HG03565 (cell line): Measurements from ENCODE around the gene MMP14.

Source experiments
- ATAC-seq: cut with Tn5 transposase; IDR thresholded peaks from one replicate; pipeline ENCODE4 v1.9.1; 2021; ENCODE audit warnings: mild to moderate bottlenecking, moderate library complexity; ENCODE audit not compliant: unreplicated experiment

MMP14 gene

DNA sequence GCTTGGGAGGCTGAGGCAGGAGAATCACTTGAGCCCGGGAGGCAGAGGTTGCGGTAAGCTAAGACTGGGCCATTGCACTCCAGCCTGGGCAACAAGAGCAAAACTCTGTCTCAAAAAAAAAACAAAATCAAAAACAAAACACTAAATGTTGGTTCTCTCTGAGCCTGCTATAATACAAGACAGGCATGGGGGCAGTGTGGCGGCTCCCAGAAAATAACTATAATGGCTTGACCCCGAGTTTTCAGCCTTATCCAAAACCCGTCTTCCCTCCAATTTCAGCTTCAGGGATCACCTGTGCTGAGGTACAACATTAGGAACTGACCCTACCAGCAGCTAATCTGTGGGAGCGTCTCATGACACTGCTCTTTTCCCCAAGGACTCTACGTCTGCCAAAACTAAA is 22.0 kb upstream of the MMP14 start:
- ATAC-seq, result no peak

DNA sequence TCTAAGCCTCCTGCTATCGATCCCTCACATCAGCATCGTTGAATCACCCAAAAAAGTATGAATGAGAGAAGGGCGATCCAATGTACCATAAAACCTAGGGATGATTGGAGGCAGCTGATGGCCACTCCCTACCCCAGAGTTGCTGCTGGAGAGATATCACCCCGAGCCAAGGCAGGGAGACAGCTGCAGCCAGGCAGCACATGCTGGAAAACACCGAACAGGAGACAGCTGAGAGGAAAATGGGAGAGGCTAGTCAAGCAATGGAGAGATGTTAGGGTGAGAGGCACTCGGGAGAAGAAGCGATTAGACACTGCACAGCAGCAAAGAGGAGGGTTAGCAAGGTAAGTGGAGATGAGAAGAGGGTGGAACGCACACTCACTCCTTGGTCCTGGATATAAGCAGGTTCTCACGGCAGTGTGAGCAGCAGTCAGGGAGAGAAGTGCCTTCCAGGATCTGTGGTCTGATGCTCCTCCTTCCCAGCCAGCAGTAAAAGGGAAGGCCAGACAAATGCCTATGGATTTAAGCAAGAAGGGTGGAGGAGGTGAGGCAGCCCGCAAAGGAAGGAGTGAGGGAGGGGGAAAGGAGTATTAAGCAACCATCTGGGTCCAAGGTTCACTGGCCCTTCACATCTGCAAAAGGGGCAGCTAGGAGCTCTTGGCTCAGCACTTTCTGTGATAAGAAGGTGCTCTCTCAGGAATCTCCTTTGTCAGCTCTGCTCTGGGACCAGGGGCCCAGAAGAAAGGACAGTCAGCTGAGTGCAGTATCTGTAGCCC is 21.3 kb upstream of the MMP14 start, which contains the start of gene SLC7A7:
Gene SLC7A7, minus strand, starts transcription at position 495 of the 773 bp plus-strand sequence. CDS start 2,037 bp downstream, outside the sequence.
- ATAC-seq, result no peak

DNA sequence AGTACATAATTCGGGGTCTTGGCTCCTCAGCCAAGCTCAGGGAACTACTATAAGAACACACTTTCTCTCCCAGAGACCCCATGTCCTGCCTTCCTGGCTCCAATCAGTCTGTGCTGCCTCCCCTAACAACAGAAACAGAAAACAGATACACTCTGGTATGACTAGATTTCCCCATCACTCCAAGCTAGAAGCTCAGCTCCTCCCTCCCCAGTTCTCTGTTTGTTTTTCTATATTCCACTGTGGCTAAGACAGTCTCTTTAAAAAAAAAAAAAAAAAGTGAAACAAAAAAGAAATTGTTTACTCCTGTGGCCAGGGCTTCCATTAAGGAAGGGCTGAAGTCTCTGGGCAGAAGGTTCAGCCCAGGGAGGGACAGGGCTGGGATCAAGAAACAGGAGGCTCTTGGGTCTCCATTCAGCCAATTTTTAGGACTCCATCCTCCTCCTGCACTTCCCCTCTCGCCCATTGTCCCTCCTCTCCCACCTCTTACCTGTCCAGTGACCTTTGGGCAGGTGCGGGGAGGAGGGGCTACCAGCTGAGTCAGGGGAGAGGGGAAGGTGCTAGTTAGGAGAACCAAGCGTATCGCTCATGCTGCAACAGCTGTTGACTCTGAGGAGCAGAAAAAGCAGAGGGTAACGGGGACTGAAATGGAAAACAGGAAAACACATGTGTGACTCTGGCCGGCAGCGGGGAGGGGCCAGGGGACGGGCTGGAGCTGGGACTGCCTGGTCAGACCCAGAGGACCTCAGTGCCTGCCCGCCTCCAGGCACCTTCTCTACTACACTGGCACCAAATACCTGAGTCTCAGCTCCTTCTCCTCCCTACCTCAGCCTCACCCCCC is 17.0 kb upstream of the MMP14 start:
- ATAC-seq, result no peak

DNA sequence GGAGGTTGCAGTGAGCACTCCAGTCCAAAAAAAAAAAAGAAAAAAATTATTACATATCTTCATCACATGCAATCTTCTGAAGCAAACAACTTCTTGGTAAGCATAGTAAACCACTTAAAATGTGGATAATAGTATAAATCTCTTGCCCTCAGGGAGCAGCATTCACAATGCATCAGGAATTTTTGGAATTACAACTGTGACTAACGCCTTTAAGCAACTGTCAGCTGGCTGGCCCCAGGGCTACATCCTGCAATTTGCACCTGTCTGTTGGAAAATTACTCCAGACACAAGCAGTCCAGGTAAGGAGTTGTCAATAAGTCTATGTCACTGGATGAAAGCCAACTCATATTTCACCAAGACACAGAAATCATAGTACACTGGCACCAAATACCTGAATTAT is 15.7 kb upstream of the MMP14 start:
- no peak for ATAC-seq

DNA sequence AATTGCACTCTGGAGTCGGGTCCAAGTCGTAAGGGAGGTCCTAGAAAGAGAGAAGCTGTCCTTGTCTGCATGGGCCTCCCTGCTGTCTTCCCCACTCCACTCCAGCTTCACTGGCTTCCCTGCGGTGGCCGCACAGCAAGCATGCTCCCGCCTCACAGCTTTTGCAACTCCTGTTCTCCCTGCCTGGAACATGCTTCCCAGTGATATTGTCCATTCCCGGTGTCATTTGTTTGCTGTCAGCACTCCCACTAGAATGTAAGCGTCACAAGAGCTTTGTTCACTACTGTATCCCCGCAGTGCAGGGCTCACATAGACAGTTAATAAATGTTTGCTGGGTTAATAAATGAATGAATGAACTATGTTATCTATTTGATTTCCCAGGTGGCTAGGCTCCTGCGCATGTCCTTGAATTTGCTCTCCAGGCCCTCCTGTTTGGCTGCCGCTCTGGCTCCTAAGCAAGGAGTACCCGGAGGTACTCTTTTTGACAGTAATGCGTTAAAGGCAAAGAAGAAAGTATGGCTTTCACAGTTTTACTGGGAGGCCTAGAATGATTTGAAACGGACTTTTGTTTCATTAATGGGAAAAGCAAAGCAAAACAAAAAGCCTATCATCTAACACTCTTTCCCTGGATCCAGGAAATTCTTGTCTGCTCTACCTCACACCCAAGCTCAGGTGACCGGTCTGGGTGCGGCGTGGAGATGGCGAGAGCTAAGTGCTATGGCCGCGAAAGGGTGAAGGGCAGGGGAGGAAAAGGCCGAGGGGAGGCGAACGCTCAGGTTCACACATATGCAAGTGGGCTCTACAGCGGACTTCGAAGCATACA is 15.0 kb upstream of the MMP14 start:
- no peak for ATAC-seq

DNA sequence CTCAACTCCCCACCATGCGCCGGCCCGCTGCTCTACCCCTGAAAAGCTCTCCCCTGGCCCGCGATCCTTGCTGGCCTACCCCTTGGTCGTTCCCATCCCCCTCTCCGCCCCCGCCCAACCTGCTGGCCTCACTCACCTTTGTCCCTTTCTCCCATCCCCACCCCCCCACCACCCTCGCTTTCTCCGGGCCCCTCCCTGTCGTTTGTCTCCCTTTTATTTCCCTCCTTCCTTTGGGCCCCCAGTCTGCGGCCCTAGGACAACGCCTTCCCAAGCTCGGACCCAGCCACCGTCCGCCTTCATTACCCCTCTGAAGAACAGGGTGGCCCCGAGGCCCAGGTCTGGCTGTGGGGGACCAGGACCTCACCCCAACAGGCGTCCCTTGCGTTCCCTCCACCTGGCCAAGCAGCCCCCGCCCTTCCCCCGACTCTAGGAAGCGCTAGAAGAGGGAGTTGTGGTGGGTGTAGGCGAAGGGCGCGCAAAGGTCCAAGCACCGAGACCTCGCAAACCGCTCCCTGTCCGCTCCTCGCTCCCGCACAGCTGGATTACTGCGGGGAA is 14.3 kb upstream of the MMP14 start:
- no peak for ATAC-seq

DNA sequence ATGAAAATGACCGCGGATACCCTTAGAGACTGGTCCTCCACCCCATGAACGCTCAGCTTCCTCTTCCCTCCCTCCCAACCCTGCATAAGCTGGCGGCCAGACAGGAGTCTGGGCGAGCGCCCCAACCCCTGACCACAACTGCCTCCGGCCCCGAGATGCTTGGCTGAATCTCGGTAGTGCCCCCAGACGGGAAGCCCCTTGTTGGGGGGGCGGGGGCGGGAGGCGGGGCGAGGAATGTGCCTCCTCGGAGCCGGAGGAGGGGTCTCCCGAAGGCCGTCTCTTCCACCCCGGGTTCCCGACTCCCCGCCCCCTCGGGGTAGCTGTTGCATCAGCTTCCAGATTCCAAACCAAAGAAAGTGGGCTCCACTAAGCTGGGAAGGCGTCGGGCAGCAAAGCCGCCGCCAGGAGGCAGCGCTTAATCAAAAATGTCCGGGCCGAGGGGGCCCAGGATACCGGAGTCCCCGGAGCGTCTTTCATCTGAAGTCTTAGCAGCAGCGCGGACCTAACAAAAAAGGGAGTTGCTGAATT is 13.8 kb upstream of the MMP14 start:
- peak; percentile 30 for ATAC-seq

DNA sequence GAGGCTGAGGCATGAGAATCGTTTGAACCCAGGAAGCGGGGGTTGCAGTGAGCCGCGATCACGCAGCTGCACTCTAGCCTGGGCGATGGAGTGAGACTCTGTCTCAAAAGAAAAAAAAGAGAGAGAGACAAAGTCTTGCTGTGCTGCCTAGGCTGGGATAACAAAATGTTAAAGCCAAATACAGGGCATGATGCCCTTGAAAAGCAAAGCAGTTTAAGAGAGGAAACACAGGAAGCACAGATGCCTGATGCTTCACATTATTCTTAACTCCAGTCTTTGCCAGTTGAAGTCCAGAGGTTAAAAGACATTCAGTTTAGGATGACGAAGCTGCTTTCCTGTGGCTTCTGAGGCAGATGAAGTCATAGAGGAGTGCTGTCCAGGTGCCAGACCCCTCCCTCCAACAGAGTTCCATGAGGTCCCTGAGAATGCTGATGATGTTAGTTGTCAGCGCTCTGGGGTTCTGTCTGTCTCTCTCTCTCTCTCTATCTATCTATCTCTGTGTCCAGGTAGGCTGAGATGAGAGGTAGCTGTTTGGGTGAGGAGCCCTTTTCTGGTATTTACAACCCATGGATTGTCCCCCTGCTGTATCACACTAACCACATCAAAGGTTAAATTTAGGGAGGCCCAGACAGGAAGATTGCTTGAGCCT is 11.6 kb upstream of the MMP14 start:
- no peak for ATAC-seq

DNA sequence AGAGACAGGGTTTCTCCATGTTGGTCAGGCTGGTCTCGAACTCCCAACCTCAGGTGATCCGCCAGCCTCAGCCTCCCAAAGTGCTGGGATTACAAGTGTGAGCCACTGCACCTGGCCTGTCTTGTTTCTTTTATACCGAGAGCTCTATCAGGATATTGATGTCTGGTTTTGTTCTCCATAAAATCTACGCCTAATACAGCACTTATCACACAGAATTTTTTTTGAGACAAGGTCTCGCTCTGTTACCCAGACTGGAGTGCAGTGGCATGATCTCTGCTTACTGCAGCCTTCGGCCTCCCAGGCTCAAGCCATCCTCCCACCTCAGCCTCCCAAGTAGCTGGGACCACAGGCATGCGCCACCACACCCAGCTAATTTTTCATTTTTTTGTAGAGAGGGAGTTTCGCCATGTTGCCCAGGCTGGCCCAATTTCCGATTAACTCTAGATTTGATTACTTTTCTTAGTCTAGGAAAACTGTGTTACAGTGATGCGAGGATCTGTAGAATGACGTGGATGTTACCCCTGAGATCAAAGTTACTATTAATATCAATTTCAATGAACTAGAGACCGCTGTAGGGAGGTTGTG is 7.2 kb upstream of the MMP14 start:
- ATAC-seq, result peak; percentile 8

DNA sequence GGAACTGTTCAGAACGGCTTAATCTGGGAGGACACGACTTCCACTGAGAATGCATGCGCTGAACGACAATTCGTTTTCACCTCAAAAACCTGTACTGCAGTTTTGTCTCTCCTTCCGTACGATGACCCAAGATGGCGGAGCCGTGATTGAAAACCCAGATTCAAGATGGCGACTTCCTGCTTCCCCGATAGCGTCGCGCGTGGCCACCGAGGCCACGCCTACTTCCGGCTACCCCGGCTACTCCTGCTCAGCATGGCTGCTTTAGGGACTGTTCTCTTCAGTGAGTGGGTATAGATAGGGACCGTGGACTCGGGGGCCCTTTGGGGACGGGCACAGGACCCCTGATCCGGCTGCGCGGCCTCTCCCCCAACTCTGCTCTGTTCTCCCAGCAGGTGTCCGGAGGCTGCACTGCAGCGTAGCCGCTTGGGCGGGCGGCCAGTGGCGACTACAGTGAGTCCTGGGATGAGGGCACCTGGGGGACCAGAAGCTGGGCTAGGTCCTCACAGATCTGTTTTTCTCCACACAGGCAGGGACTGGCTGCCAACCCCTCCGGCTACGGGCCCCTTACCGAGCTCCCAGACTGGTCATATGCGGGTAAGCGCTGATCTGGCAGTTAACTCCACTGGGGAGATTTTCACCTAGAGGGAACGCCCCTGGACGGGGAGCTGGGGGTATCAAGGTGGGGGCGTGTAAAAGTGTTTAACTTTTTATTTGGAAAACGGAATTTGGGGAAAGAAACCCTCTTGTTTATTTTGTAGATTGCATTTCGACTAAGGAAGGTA is 6.5 kb upstream of the MMP14 start, which contains the start of gene MRPL52:
Gene MRPL52, plus strand, starts transcription at position 227 of the 782 bp plus-strand sequence. Its CDS starts 26 bp downstream, at position 253.
- peak; percentile 77 for ATAC-seq

DNA sequence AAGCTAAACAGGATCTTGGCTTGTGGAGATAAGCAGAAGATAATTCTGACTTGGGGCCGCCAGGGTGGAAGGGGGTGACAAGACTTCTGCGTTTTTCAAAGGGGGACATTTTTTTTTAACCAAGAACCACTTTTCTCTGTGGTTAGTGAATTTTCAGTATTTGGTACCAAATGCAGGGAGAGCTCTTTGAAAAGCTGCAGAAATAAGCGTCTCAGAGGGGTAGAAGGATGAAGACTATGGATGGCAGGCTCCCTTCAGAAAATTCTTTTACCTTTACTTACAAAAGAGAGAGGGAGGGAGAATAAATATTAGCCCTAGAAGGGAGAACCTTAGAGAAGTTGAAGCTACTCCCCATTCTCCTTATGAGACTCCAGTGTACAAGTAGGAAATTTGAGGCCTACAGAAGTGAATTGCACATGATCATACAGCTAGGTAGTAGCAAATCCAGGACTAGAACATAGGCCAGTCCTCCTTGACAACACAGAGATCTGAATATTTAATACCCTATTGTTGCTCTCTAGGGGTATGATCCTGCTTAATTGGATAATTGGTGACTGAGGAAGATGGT is 5.9 kb upstream of the MMP14 start:
- ATAC-seq, result no peak

DNA sequence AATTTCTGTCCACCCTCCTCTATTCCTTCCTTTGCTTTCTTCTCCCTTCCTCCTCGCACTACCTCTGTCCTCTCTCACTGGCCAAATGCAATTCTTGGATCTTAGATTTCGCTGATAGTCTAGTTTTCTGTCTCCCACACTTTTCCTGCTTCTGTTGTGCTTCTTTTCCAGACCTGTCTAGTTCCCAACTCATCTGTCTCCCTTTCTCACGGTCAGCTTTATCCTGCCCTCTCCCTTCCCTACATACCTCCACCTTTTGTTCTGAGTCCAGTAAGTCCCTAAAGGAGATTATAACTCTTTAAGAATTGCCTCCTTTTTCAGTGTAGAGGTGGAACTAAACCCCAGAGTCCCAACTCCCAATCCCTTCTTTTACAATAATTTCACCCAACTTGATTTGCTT is 880 bp upstream of the MMP14 start:
- no peak for ATAC-seq

DNA sequence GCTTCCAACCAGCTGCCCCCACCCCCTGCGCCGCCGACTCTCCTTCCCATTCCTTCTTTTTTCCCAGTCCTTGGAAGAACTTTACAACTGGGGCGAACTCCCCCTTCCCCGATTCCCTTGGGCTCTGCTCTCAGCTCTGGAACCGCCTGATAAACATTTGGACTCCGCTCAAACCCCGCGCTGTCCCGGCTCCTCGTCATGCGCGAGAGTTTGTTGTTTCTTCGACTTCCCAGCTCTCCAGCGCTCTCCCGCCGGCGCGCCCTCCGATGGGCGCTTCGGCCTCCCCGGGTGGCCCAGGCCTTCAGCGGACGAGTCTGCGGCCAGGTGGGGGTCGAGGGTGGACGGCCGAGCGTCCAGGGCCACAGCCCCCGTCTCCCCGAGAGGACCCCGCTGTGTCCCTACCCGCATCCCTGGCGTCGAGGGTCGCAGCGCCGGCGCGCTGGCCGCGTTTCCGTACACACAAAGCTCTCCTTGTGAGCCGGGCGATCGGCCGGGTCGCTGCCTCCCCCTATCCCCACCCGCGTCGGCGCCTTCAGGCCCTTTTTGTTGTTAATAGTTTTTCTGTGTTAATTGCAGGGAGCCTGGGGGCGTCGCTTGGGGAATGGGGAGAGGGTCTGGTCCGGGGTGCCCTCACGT is 847 bp downstream of the MMP14 start:
- no peak for ATAC-seq

DNA sequence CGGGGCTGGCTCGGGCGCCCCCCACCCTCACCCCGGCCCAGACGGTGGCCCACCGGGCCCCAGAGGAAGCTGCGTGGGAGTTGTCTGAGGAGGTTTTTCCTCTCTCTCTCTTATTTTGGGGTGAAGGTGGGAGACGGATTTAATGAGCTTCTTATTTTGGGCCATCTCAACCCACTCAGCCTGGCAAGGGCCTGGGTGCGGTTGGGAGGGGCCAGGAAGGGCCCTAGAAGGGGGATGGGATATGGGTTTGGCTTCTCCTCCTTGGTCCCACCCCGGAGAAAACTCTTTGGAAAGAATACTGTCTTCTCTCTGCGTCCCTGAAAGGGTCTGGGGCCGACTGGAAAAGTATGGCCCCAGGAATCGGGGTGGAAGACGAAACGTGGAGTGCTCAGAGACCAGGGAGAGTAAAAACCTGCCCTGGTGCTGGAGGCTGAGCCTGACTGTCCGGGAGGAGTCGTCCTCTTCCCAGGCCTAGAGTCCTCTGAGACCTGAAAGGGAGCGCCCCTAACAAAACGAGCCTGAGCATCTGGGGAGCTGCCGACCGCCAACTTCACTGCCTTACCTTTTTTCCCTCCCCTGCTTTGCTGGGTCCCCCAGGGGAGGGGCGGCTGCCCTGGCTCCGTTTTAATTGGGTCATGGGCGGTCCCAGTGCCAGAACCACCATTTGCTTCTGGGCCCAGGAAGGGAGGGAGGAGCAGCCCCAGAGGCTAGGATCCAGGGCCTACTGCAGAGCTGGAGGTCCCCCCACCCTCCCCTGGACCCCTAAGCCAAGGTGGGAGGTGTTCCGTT is 1.6 kb downstream of the MMP14 start:
- ATAC-seq, result no peak

DNA sequence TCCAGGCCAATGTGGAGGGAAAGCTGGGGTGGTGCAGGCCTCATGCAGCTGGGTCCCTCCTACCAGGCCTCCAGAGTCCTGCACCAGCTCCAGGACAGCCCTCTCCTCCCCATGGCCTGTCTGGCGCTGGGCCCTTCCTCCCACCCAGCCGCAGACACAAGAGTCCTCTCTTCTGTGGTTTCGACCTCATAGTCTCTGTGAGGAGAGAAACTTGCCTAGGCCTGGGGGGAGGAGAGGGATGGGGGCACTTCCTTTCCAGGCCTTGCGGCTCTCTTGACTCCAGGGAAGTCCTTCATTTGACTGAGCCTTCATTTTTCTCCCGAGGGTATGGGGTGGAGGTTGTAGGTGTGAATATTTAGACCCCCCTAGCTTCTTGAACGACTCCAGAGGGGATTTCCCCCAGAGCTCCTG is 2.3 kb downstream of the MMP14 start:
- ATAC-seq, result no peak

DNA sequence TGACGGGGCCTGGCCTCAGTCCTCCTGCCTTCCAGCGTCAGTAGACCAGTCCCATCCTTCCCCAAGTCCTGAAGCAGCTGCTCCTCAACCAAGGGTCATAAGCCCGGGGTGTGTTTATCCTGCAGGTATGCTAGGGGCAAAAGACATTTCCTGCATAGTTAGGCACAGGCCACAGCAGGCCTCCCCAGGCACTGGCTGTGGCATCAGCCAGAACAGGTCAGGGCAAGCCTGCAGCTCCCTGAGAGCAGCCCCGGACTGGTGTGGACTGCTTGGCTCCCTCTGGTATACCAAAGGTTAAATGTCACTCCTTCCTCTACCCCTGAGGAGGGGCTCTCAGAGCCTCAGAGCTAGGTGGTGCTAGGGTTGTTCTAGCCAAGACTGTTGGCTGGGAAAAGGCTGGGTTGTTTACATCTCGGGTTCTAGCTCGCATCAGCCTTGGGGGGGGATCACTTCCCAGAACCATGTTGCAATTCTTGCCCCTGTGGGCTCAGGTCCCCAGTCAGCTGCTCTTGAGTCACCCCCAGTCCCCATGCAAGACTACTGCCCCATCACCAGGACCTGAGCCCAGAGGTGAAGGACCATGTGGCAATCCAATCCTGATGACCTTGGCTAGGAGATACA is 2.9 kb downstream of the MMP14 start:
- no peak for ATAC-seq

DNA sequence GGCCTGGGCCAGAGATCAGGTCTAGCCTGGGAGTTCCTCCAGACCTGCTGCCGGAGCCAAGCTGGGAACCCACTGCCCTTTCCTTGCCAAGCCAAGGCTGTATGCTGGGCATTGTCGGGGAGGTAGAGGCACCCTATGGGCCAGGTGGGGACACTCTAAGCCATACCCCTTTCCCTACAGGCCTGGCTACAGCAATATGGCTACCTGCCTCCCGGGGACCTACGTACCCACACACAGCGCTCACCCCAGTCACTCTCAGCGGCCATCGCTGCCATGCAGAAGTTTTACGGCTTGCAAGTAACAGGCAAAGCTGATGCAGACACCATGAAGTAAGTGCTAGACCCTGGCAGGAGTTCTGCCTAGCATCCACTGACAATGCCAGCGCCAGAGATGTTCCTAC is 4.9 kb downstream of the MMP14 start:
- no peak for ATAC-seq
